ENCODE measurements around the gene GPRIN3. TPM values are rescaled to one million over a fixed set of nuclear protein-coding genes. Genes with fewer than 3 reads are reported as not detected.
"Not testable (repeated sequence)": the region's sequence is repeated elsewhere in the genome, so short reads cannot be mapped to it uniquely, and the experiment has no call there.

GPRIN3 gene
- total RNA-seq, 1 donor from 2014 or later, result 0.40 TPM

GRCh38 chr4:89312066-89312465 is 4.5 kb upstream of the GPRIN3 start:
- no peak for DNase-seq (ENCODE audit: low read depth in 2 of 2)

DNA sequence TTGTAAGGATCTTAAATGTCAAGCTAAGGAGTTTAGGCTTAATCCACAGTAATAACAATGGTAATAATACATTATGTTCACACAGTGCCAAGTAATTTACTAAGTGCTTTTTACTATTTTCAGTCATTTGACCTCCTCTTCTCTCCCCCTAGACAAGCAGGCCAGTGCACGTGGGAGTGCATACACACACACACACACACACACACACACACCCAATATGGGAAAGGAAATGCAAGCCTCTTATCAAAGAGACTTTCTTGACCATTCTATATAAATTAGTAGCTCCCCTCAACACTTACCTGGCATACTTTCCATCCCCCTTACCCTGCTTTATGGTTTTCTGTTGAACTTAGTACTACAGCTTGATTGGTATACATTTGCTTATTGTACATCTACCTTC is 3.8 kb upstream of the GPRIN3 start:
- DNase-seq (ENCODE audit: low read depth in 2 of 2), result no peak

GRCh38 chr4:89309154-89309553 is 1.6 kb upstream of the GPRIN3 start:
- not testable (repeated sequence) for DNase-seq (ENCODE audit: low read depth in 2 of 2)

GRCh38 chr4:89308161-89308500 is 531 bp upstream of the GPRIN3 start:
- DNase-seq (ENCODE audit: low read depth in 2 of 2), result no peak

DNA sequence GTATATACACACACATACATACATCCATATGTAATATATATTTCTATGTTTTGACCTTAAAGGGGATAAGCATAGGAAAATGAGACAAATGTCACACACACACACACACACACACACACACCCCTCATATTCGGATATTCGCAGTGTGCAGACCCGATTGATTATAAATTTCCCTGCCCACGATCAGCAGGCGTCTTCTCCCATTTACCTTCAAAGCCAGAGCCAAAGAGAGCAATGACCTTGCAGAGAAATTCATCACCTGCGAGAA is 488 bp downstream of the GPRIN3 start:
- DNase-seq (ENCODE audit: low read depth in 2 of 2), result no peak

GRCh38 chr4:89306486-89307177 is 968 bp downstream of the GPRIN3 start:
- no peak for DNase-seq (ENCODE audit: low read depth in 2 of 2)

GRCh38 chr4:89305712-89306437 is 1.7 kb downstream of the GPRIN3 start:
- peak in 1 of 2 donors; percentile 29 for DNase-seq (ENCODE audit: low read depth in 2 of 2)

DNA sequence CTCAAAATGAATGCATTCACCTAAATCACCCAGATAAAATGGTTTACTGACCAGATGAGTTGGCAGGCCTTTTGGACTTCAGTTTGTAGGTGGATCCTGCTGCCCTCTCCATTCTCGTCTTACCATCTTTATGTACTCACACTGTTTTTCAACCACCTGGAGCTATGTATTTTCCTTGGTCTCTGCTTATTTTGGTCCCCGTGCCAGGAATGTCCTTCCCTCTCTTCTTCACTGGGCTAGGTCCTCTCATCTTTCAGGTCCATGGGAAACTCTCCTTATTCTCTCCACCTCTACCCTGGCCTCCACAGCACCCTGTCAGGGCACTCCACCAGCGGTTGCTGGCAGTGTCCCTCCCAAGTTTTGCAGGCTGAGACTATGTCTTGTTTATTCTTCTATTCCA is 2.6 kb downstream of the GPRIN3 start:
- no peak for DNase-seq (ENCODE audit: low read depth in 2 of 2)

- no peak for DNase-seq (ENCODE audit: low read depth in 2 of 2)
Measured at GRCh38 chr4:89303814-89304388, 3.7 kb downstream of the GPRIN3 start.

GRCh38 chr4:89303177-89303576 is 4.4 kb downstream of the GPRIN3 start:
- no peak for DNase-seq (ENCODE audit: low read depth in 2 of 2)

DNA sequence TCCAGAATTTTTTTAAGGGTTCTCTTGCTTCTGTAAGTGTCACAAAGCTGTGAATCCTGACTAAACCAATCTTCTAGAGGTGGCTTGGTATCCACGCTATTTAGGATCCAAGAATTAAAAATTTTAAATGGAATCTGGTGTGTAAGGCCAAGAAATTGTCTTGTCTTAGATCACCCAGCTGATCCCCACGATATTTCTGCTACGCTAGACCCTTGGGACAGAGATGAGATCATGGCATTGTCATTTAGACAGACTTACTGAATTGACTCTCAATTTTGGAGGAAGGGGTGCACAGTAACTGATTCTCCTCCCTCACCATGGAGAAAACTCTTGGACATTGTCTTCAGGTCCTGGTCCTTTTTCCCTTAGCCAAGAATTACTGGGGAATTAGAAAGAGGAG is 5.7 kb downstream of the GPRIN3 start:
- DNase-seq (ENCODE audit: low read depth in 2 of 2), result no peak

- no peak for DNase-seq (ENCODE audit: low read depth in 2 of 2)
Measured at GRCh38 chr4:89301003-89301402, 6.6 kb downstream of the GPRIN3 start.

DNA sequence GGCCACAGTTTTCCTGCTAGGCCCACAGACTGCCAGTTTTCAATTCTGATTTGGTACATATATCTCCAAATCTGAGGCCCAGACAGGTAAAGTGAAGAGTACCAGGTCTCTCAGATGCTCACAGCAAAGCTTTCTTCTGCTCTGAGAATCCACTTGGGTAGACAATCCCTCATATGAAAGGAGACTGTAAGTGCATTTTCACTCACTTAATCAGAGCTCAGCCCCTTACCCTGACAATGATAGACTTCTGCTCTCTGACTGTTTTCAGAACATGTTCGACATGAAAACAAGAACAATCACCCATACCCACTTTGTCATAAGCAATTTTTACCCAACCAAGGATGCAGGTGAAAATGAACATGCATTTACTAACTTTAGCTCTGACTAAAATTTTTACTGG is 7.1 kb downstream of the GPRIN3 start:
- DNase-seq (ENCODE audit: low read depth in 2 of 2), result no peak

DNA sequence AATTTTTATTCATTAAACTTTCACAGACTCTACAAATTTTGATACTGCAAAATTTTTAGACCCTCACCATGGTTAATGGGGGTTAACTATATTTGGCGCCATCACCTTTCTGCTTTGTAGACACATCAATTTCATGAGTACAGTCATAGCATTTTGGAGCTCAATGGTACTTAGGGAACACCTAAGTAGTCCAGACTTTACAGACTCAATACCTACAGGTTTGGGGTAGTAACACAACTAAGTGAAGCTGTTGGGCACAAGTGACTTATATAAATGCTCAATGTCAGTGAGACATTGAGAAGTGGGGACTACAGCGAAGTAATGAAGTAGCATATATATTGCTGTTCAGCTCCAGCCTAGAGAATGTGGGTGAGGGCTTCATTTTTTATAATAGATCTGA is 7.5 kb downstream of the GPRIN3 start:
- no peak for DNase-seq (ENCODE audit: low read depth in 2 of 2)

DNA sequence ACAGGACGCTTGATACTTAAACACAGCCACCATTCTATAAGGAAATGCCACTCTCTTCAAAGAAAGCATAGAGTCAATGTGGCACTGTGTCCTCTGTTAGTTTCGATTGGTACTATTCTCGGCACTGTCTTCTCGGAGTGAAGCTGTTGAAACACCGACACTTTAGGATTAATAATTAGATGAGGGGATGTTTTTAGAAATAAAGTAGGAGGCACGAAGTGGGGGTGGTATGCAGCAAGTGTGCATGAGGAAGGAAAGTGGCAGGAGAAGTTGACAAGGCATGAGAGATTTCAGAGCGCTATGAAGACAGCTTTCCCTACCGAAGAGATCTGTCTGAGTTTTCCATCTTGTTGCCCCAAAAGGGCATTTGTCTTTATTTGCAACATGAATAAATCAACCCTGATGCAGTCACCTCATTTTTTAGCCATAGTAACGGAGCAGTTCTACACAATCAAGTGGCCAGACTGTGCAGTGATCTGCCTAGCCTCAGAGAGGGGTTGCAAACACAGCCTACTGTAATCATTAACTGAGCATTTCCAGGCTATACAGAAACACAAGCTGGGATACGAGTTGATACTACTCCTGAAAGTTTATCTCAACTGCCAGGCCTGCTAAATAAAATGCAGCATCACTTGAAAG is 8.3 kb downstream of the GPRIN3 start:
- no peak for DNase-seq (ENCODE audit: low read depth in 2 of 2)

- no peak for DNase-seq (ENCODE audit: low read depth in 2 of 2)
Measured at GRCh38 chr4:89298788-89299152, 8.8 kb downstream of the GPRIN3 start.

DNA sequence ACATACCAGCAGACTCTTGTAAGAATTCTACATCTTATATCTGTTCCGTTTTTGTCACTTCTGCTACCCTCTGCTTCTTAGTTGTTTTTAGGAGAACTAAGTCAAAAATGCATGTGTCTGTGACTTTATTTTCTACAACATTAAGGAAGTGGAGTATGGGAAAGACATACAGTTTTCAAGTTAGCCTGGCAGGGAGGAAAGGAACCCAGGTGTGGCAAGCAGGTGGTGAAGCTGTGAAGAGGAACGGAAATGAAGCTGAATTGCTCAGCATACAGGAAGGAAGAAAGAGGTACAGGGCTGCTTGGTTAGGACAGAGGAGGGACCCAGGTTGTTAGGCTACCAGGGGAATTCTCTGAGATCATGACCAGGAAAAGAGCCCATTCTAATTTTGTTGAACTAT is 9.4 kb downstream of the GPRIN3 start:
- DNase-seq (ENCODE audit: low read depth in 2 of 2), result no peak

DNA sequence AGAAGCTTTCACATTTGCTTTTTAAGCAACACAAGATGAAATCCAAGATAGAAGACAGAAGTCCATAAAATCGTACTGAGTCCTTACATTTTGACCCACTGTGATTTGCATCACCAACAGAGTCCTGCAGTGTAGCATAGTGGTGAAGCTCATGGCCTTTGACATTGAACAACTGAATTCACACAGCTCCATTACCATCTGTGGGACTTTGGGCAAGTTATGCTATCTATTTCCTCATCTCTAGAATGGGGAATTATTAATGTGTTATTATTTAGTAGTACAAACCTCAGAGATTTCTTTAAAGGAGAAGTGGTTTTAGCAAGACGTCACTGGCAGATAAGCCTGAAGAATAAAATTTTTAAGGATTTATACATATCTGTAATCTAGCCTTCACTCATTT is 10.7 kb downstream of the GPRIN3 start:
- no peak for DNase-seq (ENCODE audit: low read depth in 2 of 2)

DNA sequence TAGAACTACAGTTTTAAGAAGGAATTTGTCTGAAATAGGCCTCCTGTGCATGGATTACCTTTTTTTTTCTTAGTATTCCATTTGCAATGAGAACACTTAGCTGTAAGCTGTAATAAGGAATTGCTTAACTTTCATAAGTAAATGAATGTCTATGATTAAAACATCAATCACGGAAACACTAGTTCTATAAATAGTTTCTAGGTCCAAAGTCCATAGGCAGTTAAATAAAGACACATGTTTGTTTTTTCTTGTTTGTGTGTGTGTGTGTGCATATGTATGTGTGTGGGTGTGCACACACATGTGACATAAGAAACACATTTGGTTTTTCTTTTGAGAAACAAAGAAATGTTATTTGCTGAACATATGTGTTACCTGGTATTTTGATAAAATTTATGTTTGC is 11.2 kb downstream of the GPRIN3 start:
- no peak for DNase-seq (ENCODE audit: low read depth in 2 of 2)

DNA sequence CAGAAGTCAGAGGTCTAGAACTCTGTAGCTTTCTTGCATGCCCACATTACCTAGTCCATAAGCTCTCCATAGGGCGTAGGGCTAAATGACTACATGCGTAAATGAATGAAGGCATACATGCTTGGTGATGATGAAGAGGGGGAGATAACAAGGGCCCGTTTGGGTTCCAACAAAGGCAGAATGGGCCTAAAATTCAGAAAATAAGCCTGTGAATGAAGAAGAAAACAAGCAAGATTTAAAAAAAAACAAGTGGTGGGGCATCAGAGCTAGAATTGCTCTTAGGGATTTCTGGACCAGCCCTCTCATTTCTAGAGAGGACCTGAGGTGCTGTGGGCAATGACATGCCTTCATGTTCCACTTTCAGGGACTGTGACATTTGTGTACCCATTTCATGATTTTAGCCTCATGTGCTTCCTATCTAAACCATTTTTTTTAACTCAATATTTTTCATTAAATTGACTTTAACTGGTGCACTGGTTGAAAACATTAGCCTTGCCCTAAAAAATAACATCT is 12.1 kb downstream of the GPRIN3 start:
- no peak for DNase-seq (ENCODE audit: low read depth in 2 of 2)

GRCh38 chr4:89294573-89295269 is 12.9 kb downstream of the GPRIN3 start:
- DNase-seq (ENCODE audit: low read depth in 2 of 2), result no peak

DNA sequence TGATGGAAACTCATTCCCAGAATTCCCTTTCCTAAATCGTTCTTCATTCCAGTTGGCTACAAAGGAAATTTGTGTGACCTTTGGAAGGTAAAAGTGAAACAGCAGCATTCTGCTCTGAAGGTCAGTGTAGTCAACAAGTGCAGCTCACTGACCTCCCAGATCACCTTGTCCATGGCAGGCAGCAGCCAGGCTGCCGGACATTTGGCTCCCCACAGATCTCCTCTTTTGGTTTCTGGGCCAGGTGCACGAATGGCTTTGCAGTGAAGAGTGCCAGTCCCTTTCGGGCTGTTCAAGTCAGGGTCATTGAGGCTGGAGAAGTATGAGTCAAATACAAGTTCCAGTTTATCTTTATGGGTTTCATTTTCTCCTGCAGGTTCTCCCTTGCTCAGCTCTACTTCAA is 14.3 kb downstream of the GPRIN3 start:
- DNase-seq (ENCODE audit: low read depth in 2 of 2), result no peak
